Measurements from ENCODE around the gene KIF26A.

GRCh38 chr14:104156142-104156541, 17.8 kb downstream of the KIF26A start:
- TF ChIP-seq CTCF (IDR thresholded peaks at IDR 0.05) (no peak), POLR2A (IDR thresholded peaks at IDR 0.05) (no peak)

Measured in lower leg skin (tissue), 3 donors.